SK-N-SH treated with all-trans-retinoic acid at 6 μM for 48 hours (cell line): ENCODE results near the gene PIK3AP1.

Experiments
- ATAC-seq: fragments of 200-7000 bp; cut with Tn5 transposase; 3 replicates; pipeline ENCODE4 v1.9.1; 2020; ENCODE audit warnings: mild to moderate bottlenecking, moderate library complexity
- ARNTL ChIP-seq: fragments of 450-650 bp; formaldehyde crosslinking; IDR thresholded peaks from 2 replicates; pipeline ENCODE4 v1.5.0; 2020; ENCODE audit warnings: low read depth, mild to moderate bottlenecking, moderate library complexity, borderline replicate concordance
- ESRRG ChIP-seq: fragments of 250-450 bp; sonication (Bioruptor Pico); IDR thresholded peaks from 2 replicates; pipeline ENCODE4 v1.6.1; 2021; ENCODE audit warnings: mild to moderate bottlenecking
- GLIS3 ChIP-seq: fragments of 250-450 bp; sonication (Bioruptor Pico); IDR thresholded peaks from 2 replicates; pipeline ENCODE4 v1.5.0; 2020; ENCODE audit warnings: mild to moderate bottlenecking, moderate library complexity
- ISL1 ChIP-seq: fragments of 250-450 bp; sonication (Bioruptor Pico); IDR thresholded peaks from 2 replicates; pipeline ENCODE4 v2.1.2; 2022; ENCODE audit warnings: mild to moderate bottlenecking, moderate library complexity
- OSR1 ChIP-seq: fragments of 250-450 bp; sonication (Bioruptor Pico); IDR thresholded peaks from 2 replicates; pipeline ENCODE4 v1.8.0; 2022; ENCODE audit warnings: moderate library complexity, mild to moderate bottlenecking, inconsistent platforms
- PATZ1 ChIP-seq: fragments of 250-450 bp; sonication (Bioruptor Pico); IDR thresholded peaks from 2 replicates; pipeline ENCODE4 v1.8.0; 2020; ENCODE audit warnings: mild to moderate bottlenecking, moderate library complexity, borderline replicate concordance
- PPARA ChIP-seq: fragments of 250-450 bp; sonication (Bioruptor Pico); IDR thresholded peaks from 2 replicates; pipeline ENCODE4 v1.5.0; 2020; ENCODE audit warnings: mild to moderate bottlenecking, borderline replicate concordance
- RARB ChIP-seq: fragments of 250-450 bp; sonication (Bioruptor Pico); IDR thresholded peaks from 2 replicates; pipeline ENCODE4 v1.8.0; 2021; ENCODE audit warnings: mild to moderate bottlenecking, moderate library complexity
- SNAI2 ChIP-seq: fragments of 250-450 bp; sonication (Bioruptor Pico); IDR thresholded peaks from 2 replicates; pipeline ENCODE4 v1.5.0; 2020; ENCODE audit warnings: mild to moderate bottlenecking, moderate library complexity
- TCF4 ChIP-seq: fragments of 250-450 bp; sonication (Bioruptor Pico); IDR thresholded peaks from 2 replicates; pipeline ENCODE4 v1.8.0; 2021; ENCODE audit warnings: mild to moderate bottlenecking, moderate library complexity, borderline replicate concordance
- TOX ChIP-seq: fragments of 250-450 bp; sonication (Bioruptor Pico); IDR thresholded peaks from 2 replicates; pipeline ENCODE4 v1.8.0; 2021; ENCODE audit warnings: mild to moderate bottlenecking, moderate library complexity, borderline replicate concordance
- TSHZ2 ChIP-seq: fragments of 250-450 bp; sonication (Bioruptor Pico); IDR thresholded peaks from 2 replicates; pipeline ENCODE4 v1.5.0; 2020; ENCODE audit warnings: mild to moderate bottlenecking, moderate library complexity
- ZC3H10 ChIP-seq: fragments of 250-450 bp; sonication (Bioruptor Pico); IDR thresholded peaks from 2 replicates; pipeline ENCODE4 v1.5.1; 2021; ENCODE audit warnings: mild to moderate bottlenecking, moderate library complexity
- ZFP3 ChIP-seq: fragments of 250-450 bp; sonication (Bioruptor Pico); IDR thresholded peaks from 2 replicates; pipeline ENCODE4 v1.5.0; 2020; ENCODE audit warnings: mild to moderate bottlenecking, moderate library complexity
- ZFP30 ChIP-seq: fragments of 450-650 bp; formaldehyde crosslinking; IDR thresholded peaks from 2 replicates; pipeline ENCODE4 v1.5.0; 2022; ENCODE audit warnings: mild to moderate bottlenecking, moderate library complexity
- ZNF565 ChIP-seq: fragments of 450-650 bp; formaldehyde crosslinking; conservative IDR thresholded peaks from 2 replicates; pipeline ENCODE4 v1.5.0; 2020; ENCODE audit warnings: low read depth, mild to moderate bottlenecking, moderate library complexity
- ZNF70 ChIP-seq: fragments of 450-650 bp; formaldehyde crosslinking; IDR thresholded peaks from 2 replicates; pipeline ENCODE4 v1.5.0; 2020; ENCODE audit warnings: mild to moderate bottlenecking, moderate library complexity
- ZNF8 ChIP-seq: fragments of 450-650 bp; formaldehyde crosslinking; IDR thresholded peaks from 2 replicates; pipeline ENCODE4 v1.5.0; 2020; ENCODE audit warnings: mild to moderate bottlenecking, moderate library complexity
- TF ChIP-seq, protein P1 (sequence below): fragments of 250-450 bp; sonication (Bioruptor Pico); IDR thresholded peaks from 2 replicates; pipeline ENCODE4 v1.5.1; 2021; ENCODE audit warnings: mild to moderate bottlenecking, moderate library complexity
- TF ChIP-seq, protein P2 (sequence below): fragments of 250-450 bp; sonication (Bioruptor Pico); IDR thresholded peaks from 2 replicates; pipeline ENCODE4 v1.5.1; 2020; ENCODE audit warnings: low read depth, mild to moderate bottlenecking, moderate library complexity
- TF ChIP-seq, protein P3 (sequence below): fragments of 250-450 bp; sonication (Bioruptor Pico); IDR thresholded peaks from 2 replicates; pipeline ENCODE4 v1.8.0; 2021; ENCODE audit warnings: low read depth, mild to moderate bottlenecking, moderate library complexity, borderline replicate concordance

PIK3AP1 gene

DNA sequence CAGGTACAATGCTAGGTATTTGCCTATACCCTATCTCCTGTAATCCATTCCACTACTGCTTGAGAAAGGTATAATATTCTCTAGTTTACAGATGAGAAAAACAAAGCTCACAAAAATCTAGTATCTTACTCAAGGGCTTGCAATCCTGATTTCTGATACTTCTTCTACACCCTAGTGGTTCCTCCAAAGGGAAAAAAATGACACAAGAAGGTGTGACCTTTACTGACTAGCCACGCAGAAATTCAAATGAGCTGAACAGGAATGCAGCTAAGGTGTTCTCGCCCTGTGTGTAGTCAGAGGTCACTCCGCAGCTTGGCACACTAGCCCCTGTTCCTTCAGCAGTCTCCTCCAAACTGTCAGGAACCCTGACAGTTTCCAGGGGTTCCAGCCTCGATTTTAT lies 74.0 kb downstream of the PIK3AP1 start (continued):
- no peak for TF ChIP-seq OSR1 (CRISPR knock-in tag)
- TF ChIP-seq PPARA (CRISPR knock-in tag): no peak
- TF ChIP-seq RARB: no peak
- TF ChIP-seq ZC3H10 (CRISPR knock-in tag): no peak
- no peak for TF ChIP-seq ESRRG (CRISPR knock-in tag)
- TF ChIP-seq, all 23 proteins: peak for 0

DNA sequence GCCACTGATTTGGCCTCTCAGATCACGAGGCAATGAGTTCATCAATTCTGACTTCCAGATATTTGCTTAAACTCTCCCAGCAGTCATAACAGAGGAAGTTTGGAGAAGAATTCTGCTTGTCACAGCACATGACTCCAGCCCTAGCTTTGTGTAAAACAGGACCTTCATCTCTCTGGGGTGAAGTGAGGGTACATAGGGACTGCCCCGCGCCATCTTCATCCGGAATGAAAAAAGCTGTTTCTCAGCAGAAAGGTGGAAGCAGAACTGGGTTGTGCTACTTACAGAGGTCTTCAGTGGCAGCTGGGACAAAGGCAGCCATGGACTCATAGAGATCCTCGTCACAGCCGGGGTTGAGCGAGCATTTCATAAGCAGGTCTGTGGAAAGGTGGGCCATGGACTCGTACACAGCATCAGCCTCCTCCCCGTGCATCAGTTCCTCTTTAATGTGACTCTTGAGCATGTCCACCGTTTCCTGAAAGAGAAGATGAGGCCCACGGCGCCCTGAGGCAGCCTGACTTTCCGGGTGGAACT lies 75.1 kb downstream of the PIK3AP1 start:
- no peak for TF ChIP-seq ZNF8 (CRISPR knock-in tag)
- no peak for TF ChIP-seq TCF4 (CRISPR knock-in tag)
- TF ChIP-seq, protein P1, sequence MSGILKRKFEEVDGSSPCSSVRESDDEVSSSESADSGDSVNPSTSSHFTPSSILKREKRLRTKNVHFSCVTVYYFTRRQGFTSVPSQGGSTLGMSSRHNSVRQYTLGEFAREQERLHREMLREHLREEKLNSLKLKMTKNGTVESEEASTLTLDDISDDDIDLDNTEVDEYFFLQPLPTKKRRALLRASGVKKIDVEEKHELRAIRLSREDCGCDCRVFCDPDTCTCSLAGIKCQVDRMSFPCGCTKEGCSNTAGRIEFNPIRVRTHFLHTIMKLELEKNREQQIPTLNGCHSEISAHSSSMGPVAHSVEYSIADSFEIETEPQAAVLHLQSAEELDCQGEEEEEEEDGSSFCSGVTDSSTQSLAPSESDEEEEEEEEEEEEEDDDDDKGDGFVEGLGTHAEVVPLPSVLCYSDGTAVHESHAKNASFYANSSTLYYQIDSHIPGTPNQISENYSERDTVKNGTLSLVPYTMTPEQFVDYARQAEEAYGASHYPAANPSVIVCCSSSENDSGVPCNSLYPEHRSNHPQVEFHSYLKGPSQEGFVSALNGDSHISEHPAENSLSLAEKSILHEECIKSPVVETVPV (CRISPR knock-in tag): no peak
- no peak for TF ChIP-seq RARB
- no peak for TF ChIP-seq ZFP3 (CRISPR knock-in tag)
- TF ChIP-seq SNAI2 (CRISPR knock-in tag): no peak
- TF ChIP-seq ZFP30: no peak
- TF ChIP-seq TOX (CRISPR knock-in tag): no peak
- no peak for TF ChIP-seq OSR1 (CRISPR knock-in tag)
- TF ChIP-seq PATZ1: no peak
- TF ChIP-seq ZNF565: no peak
- TF ChIP-seq PPARA (CRISPR knock-in tag): no peak
- TF ChIP-seq, protein P2, sequence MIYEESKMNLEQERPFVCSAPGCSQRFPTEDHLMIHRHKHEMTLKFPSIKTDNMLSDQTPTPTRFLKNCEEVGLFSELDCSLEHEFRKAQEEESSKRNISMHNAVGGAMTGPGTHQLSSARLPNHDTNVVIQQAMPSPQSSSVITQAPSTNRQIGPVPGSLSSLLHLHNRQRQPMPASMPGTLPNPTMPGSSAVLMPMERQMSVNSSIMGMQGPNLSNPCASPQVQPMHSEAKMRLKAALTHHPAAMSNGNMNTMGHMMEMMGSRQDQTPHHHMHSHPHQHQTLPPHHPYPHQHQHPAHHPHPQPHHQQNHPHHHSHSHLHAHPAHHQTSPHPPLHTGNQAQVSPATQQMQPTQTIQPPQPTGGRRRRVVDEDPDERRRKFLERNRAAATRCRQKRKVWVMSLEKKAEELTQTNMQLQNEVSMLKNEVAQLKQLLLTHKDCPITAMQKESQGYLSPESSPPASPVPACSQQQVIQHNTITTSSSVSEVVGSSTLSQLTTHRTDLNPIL: no peak
- TF ChIP-seq, all 23 proteins: peak for 0
- ATAC-seq: no peak

DNA sequence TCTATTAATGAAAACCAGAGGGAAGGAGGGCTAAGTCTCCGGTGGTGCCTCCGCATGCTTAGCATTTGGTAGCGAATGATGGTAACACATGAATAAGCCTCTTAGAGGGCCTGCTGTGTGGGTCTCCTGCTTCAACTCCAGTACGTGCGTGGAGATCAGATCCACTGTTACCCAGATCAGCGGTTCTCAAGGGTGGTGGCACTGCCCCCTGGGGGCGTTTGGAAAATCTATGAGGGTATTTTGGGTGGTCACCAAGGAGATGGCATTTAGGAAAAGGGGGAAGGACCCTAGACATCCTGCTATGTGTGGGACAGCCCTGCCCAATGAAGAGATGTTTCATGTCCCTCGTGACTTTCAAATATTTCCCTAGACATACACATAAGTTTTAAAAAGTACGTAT lies 76.4 kb downstream of the PIK3AP1 start:
- ATAC-seq: no peak
- TF ChIP-seq TSHZ2 (CRISPR knock-in tag): no peak
- no peak for TF ChIP-seq ARNTL (CRISPR knock-in tag)

DNA sequence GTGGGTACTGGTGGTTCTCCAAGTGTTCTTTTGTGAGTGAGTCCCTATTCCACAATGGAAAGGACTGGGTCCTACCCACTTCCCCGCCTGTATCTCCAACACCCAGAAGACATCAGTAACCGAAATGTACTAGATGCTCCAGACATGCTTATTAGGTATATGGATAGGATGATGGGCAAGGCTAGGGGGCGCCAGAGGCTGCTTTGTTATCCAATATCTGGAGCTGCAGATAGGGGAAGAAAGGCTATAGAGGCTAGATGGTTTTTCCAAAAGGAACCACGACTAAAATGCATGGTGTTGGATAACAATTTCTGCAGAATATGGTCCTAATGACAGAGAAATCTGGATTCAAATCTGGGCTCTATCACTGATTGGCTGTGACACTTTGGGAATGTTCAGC lies 77.3 kb downstream of the PIK3AP1 start:
- ATAC-seq: peak; percentile 62
- TF ChIP-seq GLIS3 (CRISPR knock-in tag): no peak
- TF ChIP-seq ESRRG (CRISPR knock-in tag): no peak
- no peak for TF ChIP-seq TCF4 (CRISPR knock-in tag)
- no peak for TF ChIP-seq TSHZ2 (CRISPR knock-in tag)
- no peak for TF ChIP-seq ZFP30
- no peak for TF ChIP-seq ZNF70
- no peak for TF ChIP-seq SNAI2 (CRISPR knock-in tag)
- no peak for TF ChIP-seq ISL1 (CRISPR knock-in tag)
- TF ChIP-seq ZNF565: no peak
- TF ChIP-seq TOX (CRISPR knock-in tag): no peak
- no peak for TF ChIP-seq PPARA (CRISPR knock-in tag)
- TF ChIP-seq ZNF8 (CRISPR knock-in tag): no peak
- TF ChIP-seq, protein P2: no peak
- TF ChIP-seq OSR1 (CRISPR knock-in tag): no peak
- TF ChIP-seq, protein P3, sequence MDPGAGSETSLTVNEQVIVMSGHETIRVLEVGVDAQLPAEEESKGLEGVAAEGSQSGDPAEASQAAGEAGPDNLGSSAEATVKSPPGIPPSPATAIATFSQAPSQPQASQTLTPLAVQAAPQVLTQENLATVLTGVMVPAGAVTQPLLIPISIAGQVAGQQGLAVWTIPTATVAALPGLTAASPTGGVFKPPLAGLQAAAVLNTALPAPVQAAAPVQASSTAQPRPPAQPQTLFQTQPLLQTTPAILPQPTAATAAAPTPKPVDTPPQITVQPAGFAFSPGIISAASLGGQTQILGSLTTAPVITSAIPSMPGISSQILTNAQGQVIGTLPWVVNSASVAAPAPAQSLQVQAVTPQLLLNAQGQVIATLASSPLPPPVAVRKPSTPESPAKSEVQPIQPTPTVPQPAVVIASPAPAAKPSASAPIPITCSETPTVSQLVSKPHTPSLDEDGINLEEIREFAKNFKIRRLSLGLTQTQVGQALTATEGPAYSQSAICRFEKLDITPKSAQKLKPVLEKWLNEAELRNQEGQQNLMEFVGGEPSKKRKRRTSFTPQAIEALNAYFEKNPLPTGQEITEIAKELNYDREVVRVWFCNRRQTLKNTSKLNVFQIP (CRISPR knock-in tag): no peak
